ENCODE results near the gene RHCG.
A peak's percentile ranks its signal among the peaks of the same experiment; 100 is the strongest.

Gene RHCG

DNA sequence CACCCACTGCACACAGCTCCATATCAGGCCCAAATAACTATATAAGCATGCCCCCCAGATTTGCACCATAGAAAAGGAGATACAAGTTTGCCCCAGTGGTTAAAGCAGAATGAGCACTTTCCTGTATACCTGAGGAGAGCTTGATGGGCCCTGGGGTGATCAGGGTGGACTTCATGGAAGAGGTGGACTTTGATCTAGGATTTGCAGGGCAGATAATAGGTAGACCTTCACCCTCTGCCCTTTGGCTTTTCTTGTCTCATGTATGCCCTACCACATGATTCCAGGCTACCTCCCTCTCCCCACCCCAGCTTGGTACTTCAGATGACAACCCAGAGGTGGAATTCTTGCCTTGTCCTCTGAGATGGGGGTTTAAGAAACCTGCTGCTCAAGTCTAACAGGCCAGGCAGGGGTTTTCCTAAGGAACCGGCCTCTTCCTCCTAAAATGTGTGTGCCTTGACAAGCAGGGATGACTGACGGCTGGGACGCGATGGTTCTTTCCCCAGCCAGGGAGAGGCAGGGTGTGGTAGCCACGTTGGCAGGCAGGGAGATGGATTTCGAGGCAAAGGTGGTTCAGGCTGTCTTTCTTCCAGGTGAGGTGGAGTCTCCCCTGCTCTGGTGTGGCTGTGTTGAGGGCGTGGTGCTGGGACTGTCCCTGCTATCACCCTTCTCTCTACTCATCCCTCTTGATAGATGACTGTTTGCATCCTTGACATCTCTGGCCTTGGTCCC lies 6.6 kb upstream of the RHCG start:
- no peak for DNase-seq

DNA sequence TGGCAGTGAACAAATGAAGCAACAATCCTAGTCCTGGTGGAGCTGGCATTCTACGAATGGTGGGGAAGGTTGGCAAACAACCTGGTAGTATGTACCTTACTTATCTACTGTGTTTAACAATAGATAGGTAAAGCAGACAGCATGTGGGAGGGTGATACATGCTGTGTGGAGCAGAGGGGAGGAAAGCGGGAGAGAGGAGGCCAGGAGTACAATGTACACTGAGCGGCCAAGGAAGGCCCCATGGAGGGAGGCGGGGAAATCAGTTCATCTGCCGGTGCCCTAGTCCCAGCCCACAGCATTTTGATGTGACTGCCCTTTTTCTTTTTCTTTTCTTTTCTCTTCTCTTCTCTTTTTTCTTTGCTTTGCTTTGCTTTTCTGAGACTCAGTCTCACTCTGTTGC lies 5.3 kb upstream of the RHCG start:
- no peak for DNase-seq

DNA sequence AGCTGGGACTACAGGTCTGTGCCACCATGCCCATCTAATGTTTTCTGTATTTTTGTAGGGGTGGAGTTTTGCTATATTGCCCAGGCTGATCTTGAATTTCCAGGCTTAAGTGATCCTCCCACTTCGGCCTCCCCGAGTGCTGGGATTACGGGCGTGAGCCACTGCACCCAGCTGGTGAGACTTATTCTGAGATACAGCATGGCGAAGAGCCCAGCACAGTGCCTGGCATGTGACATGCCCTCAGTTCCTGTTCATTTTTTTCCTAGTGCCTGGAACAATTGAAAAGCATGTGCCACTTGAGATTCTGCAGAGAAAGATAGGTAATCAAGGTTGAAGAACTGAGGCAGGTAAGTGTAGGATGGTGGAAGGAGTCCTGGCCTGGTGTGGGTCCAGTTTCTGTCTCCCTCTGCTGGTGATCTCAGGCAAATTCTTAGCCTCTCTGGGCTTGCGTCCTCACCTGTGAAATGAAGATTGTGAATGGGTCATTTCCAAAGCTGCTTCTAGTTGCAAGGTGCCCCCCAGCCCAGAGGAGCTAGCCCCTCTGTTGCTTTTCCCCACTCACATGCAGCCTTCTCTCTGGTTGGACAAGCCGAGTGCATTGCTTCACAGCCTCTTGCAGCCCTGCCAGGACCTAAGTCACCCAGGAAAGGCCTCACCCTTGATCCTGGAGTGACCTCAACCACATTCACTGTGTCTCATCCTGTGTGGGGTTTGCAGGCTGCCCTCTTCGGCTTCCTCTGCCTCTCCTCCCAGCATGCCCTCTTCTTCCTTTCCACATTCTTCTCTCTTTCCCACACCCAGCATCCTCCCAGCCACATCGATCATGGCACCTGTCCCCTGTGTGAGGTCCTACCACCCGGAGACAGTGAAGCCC lies 4.3 kb upstream of the RHCG start:
- no peak for DNase-seq

DNA sequence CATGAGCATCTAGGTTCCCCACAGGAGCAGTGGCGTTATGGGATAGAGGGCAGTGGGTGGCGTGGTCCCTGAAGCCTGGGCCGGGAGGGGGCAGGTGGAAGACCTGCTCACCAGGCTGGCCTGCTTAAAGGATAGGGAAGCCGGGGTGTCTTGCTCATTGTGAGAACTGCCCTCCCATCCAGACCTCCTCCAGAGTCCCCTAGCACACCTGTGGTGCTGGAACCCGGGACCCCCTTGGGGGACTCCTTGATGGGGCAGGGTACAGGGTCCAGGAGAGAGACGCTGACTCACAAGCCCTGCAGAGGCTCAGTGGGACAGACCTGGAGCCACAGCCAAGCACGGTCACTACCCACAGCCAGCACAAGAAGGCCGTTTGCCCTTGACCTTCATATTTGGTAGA lies 2.8 kb upstream of the RHCG start:
- no peak for DNase-seq

DNA sequence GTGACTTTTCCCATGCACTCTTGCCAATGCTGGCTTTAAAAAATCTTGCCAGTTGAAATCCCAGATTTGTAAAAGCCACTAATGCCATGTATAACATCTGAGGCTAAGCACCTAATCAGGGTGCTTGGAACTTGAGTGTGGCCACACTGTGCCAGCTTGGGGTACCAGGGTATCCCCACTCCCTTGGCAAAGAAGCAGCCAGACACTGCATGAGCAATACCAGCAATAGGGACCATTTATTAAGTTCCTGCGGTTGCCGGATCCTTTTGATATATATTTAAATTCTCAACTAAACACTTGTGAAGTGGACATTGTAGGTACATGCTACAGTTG lies 2.2 kb upstream of the RHCG start:
- DNase-seq = no peak

DNA sequence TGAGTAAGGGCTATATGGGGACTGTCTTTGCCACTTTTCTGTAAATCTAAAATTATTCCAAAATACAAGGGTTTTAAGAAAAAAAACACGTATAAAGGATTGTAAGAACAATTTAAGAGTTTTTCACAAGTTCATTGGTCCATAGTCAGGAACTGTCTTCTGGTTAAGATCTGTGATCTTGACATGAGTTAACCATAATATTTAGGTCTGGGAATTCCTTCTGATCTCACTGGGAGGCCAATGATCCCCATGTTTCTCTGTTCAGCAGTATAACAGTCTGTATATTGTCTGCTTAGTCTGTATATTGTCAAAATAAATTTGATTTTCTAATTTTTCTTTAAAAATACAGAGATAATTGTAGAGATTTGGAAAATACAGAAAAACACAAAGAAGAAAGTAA lies 848 bp upstream of the RHCG start:
- DNase-seq = no peak

DNA sequence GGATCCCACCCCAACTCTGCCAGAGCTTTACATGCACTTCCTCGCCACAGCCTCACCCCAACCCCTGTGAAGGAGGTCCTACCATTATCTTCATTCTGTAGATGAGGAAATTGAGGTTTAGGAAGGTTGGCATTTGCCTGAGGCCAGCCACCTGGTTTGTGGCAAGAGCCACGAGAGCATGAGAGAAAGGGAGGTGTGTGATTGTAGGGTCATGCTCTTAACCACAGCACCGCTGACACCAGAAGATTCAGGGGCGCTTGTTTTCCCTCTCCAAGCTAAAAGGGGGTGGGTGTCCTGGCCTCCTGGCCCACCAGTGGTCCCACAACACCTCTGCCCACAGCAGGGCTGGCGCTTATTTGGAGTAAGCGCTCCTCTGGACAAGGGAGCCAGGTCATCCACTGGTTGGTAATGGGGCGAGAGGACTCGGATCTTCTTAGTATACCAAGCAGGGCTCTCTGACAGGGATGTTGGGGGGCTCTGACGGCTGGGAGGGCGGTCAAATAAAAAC lies 691 bp downstream of the RHCG start:
- no peak for DNase-seq

DNA sequence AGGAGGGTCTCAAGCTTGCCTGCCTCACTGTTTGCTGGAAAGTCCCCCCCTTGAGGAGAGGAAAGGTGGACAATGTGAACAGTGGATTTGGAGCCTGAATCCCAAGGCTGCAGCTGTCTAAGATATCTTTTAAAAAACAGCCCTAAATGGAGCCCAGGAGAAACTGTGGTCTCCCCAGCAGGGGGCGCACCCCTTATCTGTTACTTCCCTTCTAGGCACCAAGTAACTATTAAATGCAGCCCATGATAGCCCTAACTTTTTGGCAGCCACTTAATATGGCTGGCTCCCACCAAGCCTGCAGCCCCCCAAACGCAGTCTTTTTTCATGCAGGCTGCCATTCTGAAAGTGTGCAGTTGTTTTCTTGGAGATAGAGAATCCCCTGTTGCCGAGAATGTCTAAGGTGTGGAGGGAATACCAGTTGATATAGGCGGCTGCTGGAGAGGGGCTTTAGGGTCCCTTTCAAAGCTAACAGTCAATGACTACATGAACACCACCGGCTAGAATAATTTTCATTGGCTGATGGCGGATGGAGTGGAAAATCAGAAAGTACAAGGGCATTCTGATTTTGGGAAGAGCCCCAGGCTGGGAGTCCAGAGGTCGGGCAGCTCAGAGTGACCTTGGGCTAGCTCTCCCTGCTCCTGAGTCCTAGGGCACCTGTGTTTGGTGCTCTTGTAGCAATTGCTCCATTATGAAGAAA lies 1.3 kb downstream of the RHCG start:
- DNase-seq = no peak

DNA sequence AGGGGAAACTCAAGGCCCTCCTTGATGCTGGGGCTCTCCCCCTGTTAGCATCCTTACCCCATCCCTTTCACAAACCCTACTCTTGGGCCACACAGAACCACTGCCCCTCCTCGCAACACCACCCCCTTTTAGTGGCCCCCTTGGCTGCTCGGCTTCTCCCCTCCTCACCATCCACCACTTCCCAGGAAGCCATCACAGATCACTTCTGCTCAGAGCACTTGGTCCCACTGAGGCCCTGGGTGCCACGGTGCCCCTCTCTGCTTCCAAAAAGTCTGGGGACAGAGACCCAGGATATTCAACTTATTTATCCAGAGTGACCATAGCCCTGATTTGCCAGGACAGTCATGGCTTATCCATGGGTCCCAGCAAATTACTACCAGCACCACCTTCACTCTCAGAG lies 2.4 kb downstream of the RHCG start:
- DNase-seq = no peak

DNA sequence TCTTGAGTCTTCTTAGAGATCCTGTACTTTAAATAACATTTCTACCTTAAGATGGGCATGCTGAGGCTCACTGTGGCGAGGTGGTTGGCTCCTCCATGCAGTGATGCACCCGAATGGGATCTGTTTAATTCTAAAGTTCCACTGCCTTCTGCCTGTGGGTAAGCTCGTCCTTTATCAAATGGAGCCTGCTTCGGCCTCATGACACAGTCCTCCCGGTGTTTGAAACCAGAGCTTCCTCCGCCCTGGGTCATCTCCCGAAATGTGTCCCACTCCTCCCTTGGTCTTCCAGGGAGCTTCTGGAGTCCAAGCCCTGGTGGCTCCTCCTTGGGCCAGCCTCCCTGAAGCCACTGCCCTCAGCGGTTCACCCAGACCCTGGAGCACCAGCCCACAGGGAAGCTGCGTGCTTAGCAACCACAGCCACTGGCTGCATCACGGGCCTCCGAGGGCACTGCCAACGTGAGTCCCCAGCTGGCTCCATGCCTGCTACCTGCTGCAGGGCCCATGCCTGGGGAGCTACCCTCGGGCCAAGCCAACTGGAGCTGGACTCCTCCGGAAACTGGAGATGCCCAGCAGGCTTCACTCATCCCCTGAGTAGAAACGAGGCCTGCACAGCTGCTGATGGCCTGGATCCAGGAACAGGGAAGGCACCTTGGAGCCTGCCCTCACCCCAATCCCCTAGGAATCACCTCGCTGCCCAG lies 3.3 kb downstream of the RHCG start:
- DNase-seq = no peak

DNA sequence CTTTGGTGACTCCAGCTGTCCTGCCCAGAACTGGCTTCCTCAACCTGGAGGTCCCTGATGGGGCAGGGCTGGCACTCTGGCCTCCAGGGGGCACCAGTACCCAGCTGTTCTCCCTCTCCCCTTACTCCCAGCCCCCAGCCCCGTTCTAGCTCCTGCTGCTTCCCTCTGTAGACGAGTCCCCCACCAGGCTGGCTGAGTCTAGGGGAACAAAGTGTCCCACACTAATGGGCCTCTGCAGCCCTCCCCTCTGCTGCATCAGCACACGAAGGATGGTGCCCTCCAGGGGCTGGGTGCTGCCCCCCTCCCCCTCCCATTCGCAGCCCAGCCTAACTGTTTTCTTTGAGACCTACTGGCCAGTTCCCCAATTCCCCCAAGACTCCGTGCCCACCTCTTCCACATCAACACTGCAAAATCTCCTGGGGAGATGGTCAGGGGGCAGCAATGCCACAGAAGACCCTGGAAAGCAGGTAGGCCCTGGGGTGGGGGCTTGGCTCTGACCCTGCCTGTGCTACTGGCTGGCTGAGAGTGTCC lies 4.2 kb downstream of the RHCG start:
- DNase-seq = no peak

DNA sequence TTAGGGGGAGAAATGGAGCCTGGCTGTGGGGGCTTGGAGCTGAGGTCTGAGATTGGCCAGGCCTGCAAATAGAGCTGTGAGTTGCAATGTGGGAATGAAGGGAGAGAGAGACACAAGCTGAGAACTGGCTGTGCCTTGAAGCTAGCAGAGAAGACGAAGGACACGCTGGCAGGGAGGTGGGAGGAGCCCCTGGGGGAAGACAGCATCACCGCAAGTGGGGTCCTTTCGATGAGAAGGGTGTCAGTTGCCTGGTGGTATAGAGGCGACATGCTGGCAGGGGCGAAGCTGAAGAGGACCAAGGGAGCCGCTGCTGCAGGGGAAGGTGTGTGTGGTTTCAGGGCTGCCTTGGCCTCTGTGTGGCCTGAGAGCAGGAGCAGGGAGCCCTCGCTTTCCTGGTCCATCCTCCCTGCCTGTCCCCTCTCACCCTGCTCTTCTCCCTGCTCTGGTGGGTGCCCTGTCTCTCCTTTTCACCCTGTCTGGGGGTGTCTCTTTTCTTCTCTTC lies 5.5 kb downstream of the RHCG start:
- DNase-seq = no peak

DNA sequence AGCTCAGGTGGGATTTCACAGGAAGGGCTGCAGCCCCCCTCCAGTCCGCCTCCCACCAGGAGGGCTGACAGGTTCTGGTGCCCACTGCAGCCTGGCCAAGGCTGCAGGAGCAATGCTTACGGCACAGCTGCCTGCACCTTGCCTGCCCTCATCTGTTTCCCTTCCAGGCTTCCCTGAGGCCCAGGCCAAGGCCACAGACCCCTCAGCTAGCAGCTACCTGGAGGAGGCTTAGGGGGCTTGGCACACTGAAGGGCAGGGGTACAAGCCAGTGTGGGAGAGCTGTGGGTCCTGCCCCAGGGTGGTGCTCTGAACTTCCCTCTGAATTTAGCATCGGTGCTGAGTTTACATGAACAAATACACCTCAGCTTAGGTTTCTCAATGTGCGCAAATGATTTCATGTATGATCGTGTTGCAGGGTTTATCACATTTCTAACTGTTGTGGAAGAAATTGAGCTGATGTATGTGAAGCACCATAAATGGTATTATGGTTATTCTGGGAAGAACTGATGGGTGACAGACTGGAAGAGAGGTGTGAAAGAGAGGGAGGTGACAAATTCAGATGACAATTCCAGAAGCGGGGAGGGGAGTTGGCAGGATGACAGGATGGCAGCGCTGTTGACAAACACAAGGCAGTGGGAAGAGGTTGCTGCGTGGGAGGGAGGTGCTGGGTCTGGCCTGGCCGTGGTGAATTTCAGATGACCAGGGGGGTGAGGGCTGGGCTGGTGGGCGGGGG lies 6.1 kb downstream of the RHCG start:
- DNase-seq = no peak

DNA sequence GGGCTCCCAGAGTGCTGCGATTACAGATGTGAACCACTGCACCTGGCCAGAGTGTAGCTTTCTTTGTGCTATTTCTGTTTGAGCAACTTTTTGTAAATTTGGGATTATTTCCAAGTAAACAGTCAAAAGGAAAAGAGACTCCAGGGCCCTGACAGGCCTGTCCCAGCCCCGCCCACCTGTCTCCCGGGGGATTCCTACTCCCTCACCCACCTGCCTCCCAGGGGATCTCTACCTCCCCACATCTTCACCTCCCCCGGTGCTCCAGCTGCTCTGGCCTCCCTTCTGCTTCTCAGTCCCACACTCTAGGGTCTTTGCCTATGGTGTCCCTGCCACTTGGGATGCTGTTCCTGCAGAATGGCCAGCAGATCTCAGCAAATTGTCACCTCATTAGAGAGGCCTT lies 7.0 kb downstream of the RHCG start:
- no peak for DNase-seq

DNA sequence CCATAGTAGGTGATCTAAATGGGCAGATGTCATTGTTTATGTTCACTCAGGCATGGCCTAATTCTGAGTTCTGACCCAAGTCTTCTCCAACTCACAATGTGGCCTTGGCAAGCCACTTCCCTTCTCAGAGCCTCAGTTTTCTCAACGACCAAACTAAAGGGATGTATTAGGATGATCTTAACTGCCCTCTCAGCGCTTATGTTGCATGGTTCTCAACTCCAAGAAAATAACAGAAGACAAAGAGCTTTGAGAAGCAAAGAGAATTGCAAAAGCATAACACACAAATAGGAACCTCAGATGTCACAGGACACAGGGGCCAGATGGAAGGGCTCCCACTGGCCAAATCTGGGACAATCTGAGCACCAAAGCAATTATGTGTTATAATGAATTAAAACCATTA lies 8.6 kb downstream of the RHCG start:
- no peak for DNase-seq

DNA sequence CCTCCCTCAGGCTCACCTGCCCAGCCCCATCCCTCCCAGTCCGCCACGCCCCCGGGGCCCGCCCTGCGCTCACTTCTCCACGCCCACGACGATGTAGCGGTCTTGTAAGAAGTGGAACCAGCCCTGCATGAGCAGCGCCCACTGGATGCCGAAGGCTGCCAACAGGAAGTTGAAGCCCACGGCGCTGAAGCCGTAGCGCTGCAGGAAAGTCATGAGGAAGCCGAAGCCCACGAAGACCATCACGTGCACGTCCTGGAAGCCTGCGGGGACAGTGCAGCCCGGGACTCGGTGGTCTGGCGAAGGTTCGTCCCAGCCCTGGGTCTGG lies 9.7 kb downstream of the RHCG start:
- DNase-seq = peak; percentile 10

DNA sequence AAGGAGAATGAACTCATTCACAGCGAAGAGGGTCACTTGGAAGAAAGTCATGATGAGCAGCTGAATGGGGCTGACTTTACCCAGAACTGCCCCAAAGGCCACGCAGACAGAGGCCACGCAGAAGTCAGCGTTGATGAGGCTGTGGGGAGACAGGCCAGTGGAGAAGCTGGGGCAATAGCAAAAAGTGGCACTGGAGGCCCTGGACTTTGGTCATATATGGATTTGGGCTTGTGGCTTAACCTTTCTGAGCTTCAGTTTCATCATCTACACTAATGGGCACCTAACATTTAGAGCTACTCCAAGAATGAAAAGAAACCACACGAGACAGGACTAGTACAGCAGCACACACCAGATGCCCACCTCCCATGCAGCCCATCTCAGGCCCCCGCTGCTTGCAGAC lies 13.3 kb downstream of the RHCG start:
- DNase-seq = no peak

DNA sequence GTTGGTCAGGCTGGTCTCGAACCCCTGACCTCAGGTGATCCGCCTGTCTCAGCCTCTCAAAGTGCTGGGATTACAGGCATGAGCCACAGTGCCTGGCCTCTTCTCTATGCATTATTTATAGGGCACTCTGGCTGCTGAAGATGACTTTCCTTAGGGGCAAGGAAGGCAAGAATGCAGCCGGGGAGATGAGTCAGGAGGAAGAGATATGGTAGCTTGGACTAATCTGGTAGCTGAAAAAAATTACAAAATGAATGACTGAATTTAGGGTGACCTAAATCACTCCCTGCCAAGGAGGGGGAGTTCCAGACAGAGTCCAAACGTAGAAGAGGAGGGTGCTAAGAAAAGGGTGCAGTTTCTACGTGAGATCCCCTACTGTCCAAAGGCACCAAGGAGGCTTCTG lies 14.2 kb downstream of the RHCG start:
- DNase-seq = no peak

DNA sequence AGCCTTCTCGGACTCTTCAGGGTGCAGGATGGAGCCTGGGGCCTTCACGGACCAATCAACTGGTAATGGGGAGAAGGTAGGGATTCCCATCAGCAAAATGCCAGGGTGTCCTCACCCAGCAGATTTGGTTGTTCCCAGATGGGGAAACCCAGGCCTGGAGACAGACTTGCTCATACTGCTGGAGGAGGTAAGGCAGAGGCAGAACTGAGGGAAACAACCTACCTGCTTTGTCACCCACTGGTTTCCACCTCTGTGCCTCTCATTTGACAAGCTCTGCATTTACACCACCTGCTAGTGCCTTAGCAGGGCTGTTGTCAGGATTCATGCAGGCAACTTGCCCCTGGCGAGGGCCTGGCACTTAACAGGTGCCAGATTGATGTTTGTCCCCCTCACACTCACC lies 15.9 kb downstream of the RHCG start:
- DNase-seq = no peak

DNA sequence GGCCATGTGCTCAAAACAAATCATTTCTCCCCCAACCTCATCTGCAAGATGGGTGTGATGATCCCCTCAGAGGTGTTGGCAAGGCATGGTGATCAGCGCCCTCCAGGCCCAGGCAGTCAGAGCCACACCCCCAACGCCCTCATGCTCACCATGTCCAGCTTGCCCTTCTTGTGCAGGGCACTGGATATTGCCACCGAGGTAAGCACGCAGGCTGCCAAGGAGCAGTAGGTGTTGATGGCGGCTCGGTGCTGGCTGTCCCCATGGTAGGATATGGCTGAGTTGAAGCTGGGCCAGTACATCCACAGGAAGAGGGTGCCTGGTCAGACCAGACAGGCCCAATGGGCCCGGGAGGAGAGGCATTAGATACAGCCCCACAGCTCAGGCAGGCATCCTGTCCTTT lies 17.2 kb downstream of the RHCG start:
- no peak for DNase-seq

DNA sequence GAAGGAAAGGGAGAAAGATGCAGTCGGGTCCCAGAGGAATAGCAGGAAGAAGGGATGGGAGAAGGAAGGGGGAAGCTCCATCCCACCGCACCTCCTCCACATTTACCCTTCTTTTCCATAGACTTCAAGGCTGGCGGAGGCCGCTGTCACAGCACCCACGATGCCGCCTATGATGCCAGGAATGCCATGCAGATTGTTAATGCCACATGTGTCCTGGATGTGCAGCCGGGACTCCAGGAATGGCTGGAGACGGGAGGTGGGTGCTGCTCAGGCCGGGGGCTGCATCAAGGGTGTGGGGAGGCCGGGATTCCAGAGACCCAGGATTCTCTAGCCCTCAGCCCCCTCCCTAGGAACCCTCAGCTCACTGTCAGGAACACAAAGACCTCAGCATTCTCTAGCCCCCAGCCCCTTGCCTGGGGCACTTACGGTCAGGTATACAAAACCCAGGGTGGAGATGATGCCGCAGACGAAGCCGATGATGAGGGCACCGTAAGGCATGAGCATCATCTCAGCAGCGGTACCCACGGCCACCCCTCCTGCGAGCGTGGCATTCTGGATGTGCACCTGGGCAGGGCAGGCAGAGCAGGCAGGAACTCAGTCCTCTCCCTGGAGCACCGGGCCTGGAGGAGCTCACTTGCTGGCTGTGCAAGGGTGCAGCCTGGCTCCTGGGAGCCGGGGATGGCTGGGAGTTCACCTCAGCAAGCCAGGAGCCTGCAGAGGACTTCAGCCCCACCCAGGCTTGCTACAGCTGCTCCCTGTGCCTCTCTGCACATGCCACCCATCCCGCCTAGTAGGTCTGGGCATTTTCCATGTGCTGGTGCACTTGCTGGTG lies 18.8 kb downstream of the RHCG start:
- no peak for DNase-seq
